ENCODE measurements around the gene MRPL34. TPM values are rescaled to one million over a fixed set of nuclear protein-coding genes. Genes with fewer than 3 reads are reported as not detected.

Gene MRPL34
- total and polyA plus RNA-seq, 4 donors, result 23.3 to 301 (median 140) TPM

DNA sequence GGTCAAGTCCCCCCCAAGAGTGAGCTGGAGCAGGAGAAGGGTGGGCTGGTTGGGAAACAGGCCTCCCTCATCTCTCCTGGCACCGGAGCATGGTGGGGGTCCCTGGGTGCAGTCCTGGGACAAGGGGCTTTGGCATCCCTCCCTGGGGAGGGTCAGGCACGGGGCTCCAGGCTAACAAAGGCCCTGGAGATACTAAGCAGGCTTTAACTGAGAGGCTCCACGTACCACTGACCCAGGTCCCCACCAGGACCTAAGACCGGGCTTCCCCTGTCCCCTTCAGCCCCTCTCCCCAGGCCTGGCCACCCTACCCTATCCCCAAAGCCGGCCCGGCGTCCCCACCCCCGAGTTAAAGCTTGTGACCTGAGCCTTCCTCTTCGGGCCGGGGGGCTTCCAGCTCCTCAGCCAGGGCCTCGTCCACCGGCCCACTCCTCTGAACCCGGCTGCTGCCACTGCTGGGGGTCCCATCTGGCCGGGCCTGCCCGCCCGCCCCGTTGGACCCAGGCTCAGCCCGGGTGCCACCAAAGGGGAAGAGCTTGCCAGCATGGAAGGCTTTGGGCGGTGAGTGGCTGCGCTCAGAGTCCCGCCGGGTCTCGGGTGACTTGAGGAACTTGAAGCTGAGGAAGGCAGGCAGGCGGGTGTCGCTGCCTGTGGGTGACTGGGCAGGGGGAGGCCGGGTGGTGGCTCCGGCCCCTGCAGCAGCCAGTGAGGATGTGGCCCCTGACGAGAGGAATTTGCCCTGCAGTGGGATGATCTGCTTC is 18.9 kb downstream of the MRPL34 start (continued):
- TF ChIP-seq, protein P1, sequence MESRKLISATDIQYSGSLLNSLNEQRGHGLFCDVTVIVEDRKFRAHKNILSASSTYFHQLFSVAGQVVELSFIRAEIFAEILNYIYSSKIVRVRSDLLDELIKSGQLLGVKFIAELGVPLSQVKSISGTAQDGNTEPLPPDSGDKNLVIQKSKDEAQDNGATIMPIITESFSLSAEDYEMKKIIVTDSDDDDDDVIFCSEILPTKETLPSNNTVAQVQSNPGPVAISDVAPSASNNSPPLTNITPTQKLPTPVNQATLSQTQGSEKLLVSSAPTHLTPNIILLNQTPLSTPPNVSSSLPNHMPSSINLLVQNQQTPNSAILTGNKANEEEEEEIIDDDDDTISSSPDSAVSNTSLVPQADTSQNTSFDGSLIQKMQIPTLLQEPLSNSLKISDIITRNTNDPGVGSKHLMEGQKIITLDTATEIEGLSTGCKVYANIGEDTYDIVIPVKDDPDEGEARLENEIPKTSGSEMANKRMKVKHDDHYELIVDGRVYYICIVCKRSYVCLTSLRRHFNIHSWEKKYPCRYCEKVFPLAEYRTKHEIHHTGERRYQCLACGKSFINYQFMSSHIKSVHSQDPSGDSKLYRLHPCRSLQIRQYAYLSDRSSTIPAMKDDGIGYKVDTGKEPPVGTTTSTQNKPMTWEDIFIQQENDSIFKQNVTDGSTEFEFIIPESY (IDR thresholded peaks at IDR 0.05), result no peak
- TF ChIP-seq, protein P2, sequence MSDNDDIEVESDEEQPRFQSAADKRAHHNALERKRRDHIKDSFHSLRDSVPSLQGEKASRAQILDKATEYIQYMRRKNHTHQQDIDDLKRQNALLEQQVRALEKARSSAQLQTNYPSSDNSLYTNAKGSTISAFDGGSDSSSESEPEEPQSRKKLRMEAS (IDR thresholded peaks at IDR 0.05), result no peak
- TF ChIP-seq RAD21 (IDR thresholded peaks at IDR 0.05), result no peak

DNA sequence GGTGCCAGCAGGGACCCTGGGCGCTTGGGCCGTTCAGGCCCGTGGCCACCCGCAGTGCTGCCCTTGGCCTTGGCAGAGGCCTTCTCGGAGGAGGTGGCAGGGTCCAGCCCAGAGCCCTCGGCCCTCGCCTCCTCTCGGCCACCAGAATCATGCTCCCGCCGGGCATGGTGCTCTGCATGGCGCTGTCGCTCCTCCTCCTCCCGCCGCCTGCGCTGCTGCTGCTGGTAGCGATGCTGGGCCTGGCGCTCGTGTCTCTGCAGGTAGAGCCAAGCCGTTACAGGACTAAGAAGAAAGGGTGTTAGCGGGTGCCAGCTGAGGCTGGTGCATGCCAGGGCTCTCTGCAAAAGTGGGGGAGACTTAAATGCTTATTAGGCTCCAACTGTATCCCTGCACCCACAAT is 19.5 kb downstream of the MRPL34 start:
- peak overlapping the region in 1 of 2 donors; percentile 31 for H3K27ac ChIP-seq (ENCODE audit: low read depth in 1 of 2, low read length in 2 of 2)
- H3K36me3 ChIP-seq (ENCODE audit: control insufficient read depth in 4 of 4, insufficient read depth in 3 of 4, low read depth in 1 of 4, low read length in 3 of 4), result peaks cover 7 to 16% (median 7%) of the 10 kb centered on the region in 4 donors
- no peak overlapping the region for H3K4me3 ChIP-seq (ENCODE audit: low read depth in 1 of 3, low read length in 3 of 3)
- WGBS, result 97% methylated on average over 20 of the region's 20 CpGs
- no peaks in the 10 kb centered on the region for H3K27me3 ChIP-seq (ENCODE audit: control insufficient read depth in 4 of 4, insufficient read depth in 4 of 4, low read length in 3 of 4)
- H3K9ac ChIP-seq (ENCODE audit: low read depth in 1 of 2, low read length in 2 of 2), result no peak overlapping the region
- TF ChIP-seq, protein P3, sequence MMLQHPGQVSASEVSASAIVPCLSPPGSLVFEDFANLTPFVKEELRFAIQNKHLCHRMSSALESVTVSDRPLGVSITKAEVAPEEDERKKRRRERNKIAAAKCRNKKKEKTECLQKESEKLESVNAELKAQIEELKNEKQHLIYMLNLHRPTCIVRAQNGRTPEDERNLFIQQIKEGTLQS (IDR thresholded peaks at IDR 0.05), result no peak
- DNase-seq (ENCODE audit: low spot score), result no peak
- peaks cover 12 to 23% (median 14%) of the 10 kb centered on the region in 4 donors for H3K4me1 ChIP-seq (ENCODE audit: control insufficient read depth in 4 of 4, insufficient read depth in 4 of 4, low read length in 3 of 4)
- H3K9me3 ChIP-seq (ENCODE audit: control insufficient read depth in 4 of 4, low read length in 3 of 4), result no peaks in the 10 kb centered on the region

DNA sequence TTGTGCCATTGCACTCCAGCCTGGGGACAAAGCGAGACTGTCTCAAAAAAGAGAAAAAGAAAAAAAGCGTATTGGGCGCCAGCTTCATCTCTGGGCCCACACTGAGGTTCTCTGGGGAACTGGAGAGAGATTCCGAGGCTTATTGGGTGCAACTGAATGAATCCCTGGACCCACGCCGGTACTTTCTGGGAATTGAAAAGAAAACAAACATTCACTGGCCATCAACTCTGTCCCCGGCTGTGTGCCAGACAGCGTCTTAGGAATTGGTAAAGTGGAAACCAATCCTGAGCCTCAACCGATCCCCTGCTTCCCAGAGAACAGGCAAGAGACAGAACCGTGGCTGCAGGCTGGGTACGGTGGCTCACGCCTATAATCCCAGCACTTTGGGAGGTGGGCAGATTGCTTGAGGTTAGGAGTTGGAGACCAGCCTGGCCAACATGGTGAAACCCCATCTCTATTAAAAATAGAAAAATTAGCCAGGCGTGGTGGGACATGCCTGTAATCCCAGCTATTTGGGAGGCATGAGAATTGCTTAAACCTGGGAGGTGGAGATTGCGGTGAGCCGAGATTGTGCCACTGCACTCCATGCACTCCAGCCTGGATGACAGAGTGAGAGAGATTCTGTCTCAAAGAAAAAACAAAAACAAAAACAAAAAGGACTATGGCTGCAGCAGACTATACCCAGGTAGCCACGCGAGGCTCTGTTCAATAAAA is 20.4 kb downstream of the MRPL34 start:
- no peaks in the 10 kb centered on the region for H3K9me3 ChIP-seq (ENCODE audit: control insufficient read depth in 4 of 4, low read length in 3 of 4)
- no peak overlapping the region for H3K27ac ChIP-seq (ENCODE audit: low read depth in 1 of 2, low read length in 2 of 2)
- TF ChIP-seq SP1 (IDR thresholded peaks at IDR 0.05), result no peak
- TF ChIP-seq NR2F2 (IDR thresholded peaks at IDR 0.05), result no peak
- TF ChIP-seq EGR1 (IDR thresholded peaks at IDR 0.05; ENCODE audit: low read depth in 2 of 2), result no peak
- no peak for TF ChIP-seq JUND (IDR thresholded peaks at IDR 0.05)
- TF ChIP-seq, protein P3 (IDR thresholded peaks at IDR 0.05), result no peak
- TF ChIP-seq, protein P2 (IDR thresholded peaks at IDR 0.05), result no peak
- TF ChIP-seq RAD21 (IDR thresholded peaks at IDR 0.05), result no peak
- no peak for TF ChIP-seq YY1 (IDR thresholded peaks at IDR 0.05)
- TF ChIP-seq FOXA2 (IDR thresholded peaks at IDR 0.05), result no peak
- no peak for TF ChIP-seq GABPA (IDR thresholded peaks at IDR 0.05 in 1 of 2, conservative IDR thresholded peaks at IDR 0.05 in 1 of 2)
- peak; percentile 41 to 45 for TF ChIP-seq HNF4A (conservative IDR thresholded peaks at IDR 0.05)
- TF ChIP-seq, protein P1 (IDR thresholded peaks at IDR 0.05), result no peak
- no peak for TF ChIP-seq TAF1 (conservative IDR thresholded peaks at IDR 0.05)
- TF ChIP-seq RXRA (IDR thresholded peaks at IDR 0.05), result peak; percentile 14 to 34
- DNase-seq (ENCODE audit: low spot score), result no peak
- 55% methylated on average over 17 of the region's 17 CpGs for WGBS
- peaks cover 0 to 7% (median 0%) of the 10 kb centered on the region in 4 donors for H3K36me3 ChIP-seq (ENCODE audit: control insufficient read depth in 4 of 4, insufficient read depth in 3 of 4, low read depth in 1 of 4, low read length in 3 of 4)
- no peak overlapping the region for H3K9ac ChIP-seq (ENCODE audit: low read depth in 1 of 2, low read length in 2 of 2)
- H3K4me3 ChIP-seq (ENCODE audit: low read depth in 1 of 3, low read length in 3 of 3), result no peak overlapping the region
- no peaks in the 10 kb centered on the region for H3K27me3 ChIP-seq (ENCODE audit: control insufficient read depth in 4 of 4, insufficient read depth in 4 of 4, low read length in 3 of 4)
- peaks cover 12 to 23% (median 14%) of the 10 kb centered on the region in 4 donors for H3K4me1 ChIP-seq (ENCODE audit: control insufficient read depth in 4 of 4, insufficient read depth in 4 of 4, low read length in 3 of 4)
